GOT3 (cell line): ENCODE results near the gene MRFAP1L1.
"Not testable (repeated sequence)": the region's sequence is repeated elsewhere in the genome, so short reads cannot be mapped to it uniquely, and the experiment has no call there.

Experiments used
- DNase-seq: peaks from one replicate; lab custom pipeline; 2025; ENCODE audit warnings: mixed read lengths; lab: John Stamatoyannopoulos, UW

Gene MRFAP1L1

DNA sequence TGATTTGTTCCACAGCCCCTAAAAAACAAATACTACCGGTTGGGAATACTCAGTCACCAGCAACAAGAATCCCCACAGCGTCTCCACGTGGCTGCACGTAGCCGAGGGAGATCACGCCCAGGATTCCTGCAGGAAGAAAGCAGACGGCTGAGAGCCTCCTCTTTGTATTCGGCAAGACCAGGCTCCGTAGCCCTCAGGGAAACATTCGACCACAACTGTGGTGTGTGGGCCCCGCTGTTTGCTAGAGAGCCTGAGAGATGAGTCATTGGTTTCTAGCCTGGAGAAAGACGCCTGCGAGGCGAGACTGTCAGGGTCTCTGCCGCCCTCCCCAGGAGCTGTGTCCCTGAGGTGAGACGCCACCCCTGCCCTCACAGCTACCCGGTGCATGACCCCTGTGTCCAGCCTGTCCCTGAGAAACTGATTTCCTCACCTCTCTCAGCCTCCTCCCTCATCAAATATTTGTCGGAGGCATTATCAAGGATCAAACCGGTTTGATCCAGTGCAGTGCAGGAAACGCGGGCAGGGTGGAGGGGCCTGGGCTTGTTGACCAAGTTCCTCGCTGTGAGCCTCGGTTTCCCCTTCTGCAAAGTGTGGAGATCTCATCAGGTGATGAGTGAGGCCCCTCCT, 20.7 kb downstream of the MRFAP1L1 start:
- peak; percentile 61 for DNase-seq

DNA sequence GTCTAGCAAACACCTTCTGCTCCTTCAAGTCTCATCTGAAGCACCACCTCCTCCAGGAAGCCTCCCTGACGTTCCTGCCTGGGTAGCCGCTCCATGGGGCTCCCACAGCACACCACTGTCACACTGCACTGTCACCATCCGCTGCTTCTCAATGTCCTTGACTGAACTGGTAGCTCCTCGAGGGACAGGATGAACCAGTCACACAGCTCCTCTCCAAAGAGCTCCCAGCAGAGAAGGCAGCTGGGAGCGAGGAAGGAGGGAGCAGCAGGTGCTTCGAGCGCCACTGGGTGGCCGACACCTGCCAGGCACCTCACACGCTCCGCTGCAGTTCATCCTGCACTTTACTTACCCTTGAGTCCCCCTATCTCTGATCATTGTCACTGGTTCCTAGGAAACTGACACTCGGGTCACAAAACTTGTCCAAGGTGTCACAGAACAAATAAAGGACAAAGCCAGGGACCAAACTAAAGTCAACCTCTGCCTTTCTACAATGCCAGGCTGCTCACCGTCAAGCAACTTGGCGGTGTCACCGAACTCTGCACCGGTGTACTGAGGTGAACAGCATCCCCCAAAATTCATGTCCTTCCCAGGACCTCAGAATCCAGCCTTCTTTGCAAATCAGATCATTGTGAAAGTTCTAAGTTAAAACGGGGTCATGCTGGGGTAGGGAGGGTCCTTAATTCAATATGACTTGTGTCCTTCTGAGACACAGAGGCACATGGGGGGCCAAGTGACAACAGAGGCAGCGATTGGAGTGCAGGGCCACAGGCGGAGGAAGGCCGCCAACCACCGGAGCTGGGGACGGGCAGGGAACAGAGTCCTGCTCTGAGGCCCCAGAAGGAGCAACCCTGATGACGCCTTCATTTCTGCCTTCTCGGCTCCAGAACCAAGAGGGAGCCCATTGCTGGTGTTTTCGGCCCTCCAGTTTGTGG, 21.5 kb downstream of the MRFAP1L1 start:
- no peak for DNase-seq

DNA sequence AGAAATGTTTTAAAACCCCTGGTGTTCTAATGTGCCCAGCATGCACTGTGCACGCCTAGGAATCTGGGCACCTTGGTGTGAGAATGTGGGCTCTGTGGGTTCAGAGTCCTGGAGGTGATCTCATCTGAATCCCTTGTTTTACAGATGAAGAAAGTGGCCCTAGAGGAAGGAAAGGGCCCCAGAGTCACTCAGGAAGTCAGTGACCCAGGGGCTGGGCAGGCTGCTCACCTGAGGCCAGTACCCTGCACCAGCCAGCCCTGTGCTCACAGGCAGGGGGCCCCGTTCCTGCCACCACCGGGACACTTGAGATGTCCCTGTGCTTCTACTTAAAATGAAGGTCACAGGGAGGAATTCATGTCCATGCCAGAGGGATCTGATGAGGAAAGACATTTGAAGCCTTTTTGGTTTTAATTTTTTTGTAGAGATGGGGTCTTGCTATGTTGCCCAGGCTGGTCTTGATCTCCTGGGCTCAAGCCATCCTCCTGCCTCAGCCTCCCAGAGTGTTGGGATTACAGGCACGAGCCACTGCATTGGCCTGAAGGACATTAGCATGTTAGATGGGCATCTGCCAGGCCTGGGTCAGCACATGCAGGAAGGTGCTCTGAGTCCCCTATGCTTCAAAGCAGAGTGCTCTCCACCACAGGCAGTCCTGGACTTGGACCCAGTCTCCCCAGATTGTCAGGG, 23.4 kb downstream of the MRFAP1L1 start:
- no peak for DNase-seq

- DNase-seq = no peak
These were observed 25.0 kb downstream of the MRFAP1L1 start for GRCh38 chr4:6684656-6685055.

- no peak for DNase-seq
These were observed 26.6 kb downstream of the MRFAP1L1 start for GRCh38 chr4:6682862-6683590.

- no peak for DNase-seq
These were observed 28.5 kb downstream of the MRFAP1L1 start for GRCh38 chr4:6681191-6681590.

DNA sequence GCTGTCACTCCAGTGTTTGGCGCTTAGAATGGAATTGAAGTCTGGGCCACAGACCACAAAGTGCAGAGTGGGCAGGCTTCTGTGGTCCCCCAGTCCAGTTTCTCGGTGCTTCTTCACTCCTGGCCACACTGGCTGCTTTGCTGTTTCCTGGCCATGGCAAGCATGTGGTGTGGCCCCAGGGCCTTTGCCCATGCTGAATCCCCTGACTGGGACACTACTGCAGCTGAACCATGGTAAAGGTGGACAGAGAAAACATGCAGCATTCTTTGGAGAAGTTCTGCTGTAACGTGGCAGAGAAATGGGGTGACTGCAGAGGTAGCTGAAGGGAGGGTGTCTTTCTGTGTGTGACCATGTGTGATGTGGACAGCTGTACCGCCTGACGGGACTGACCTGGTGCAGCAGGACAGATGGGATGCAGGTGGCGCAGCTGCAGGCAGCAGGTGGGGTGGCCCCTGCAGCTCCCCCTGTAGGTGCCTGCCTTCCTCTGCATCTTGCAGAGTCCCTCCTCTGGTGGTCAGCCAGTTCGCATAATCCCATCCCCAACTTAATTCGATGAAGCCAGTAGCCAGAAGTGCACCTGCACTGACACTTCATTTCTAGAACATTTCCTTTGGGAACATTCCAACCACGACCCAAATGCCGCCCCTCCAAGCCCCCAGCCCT, 29.2 kb downstream of the MRFAP1L1 start:
- no peak for DNase-seq

DNA sequence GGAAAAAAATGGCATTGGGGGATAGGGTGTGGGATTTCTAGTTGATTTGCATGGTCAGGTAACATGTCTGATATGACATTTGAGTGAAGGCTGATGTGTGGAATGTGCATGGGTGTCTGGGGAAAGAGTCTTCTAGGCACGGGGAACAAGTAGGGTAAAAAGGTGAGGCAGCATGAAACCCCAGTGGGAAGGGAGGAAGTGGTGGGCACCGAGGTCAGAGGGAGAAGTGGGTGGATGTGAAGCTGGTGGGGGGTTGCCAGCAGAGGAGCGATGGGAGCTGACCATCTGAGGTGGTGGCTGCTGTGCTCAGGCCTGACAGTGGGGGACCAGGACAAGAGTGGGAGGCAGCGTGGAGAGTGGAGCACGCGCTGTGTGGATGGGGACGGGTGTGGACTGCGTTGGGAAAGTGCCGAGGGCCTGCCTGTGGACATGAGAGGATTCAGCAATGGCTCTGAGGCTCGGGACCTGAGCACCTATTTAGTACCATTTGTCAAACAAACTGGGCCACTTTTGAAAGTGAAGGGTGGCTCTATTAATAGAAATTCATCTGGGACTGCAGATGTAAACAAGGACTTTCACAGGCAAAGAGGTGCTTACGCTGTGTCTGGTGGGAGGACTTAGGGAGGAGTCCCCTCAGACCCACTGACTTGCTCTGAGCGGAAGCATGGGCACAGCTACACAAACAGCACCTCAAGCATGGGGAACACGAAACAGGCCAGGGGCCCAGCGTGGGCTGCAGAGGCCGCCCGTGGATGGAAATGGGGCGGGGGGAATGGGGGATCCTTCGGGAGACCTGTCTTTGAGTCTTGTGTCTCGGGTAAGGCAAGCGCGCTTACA, 32.7 kb downstream of the MRFAP1L1 start:
- DNase-seq = no peak

DNA sequence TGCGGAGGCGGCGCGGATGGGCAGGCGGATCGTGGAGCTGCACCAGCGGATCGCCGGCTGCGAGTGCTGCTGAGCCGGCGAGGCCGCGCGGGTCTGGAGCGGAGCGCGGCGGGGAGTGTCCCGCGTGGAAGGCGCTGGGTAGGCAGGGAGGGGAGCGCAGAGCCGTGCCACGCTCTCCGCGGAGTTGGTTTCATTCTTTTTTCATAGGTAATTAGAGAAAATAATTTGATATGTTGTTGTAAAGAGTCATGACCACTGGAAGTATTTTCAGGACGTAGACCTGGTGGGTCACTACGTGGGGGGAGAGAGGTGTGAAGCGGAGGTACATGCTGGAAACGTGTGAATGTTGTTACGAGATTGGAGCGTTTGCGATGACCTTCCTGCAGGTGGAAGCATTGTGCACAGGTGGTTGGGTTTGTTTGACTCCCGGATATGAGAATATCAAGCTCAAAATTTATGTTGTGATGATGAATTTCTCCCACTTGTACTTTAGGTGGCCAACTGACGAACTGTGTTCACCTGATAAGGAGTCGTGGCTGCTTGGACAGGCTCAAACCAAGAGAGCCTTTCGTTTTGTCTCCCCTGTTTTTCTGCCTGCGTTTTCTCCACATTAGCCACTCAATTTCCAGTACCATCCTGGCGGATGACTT, 35.0 kb downstream of the MRFAP1L1 start:
- no peak for DNase-seq

DNA sequence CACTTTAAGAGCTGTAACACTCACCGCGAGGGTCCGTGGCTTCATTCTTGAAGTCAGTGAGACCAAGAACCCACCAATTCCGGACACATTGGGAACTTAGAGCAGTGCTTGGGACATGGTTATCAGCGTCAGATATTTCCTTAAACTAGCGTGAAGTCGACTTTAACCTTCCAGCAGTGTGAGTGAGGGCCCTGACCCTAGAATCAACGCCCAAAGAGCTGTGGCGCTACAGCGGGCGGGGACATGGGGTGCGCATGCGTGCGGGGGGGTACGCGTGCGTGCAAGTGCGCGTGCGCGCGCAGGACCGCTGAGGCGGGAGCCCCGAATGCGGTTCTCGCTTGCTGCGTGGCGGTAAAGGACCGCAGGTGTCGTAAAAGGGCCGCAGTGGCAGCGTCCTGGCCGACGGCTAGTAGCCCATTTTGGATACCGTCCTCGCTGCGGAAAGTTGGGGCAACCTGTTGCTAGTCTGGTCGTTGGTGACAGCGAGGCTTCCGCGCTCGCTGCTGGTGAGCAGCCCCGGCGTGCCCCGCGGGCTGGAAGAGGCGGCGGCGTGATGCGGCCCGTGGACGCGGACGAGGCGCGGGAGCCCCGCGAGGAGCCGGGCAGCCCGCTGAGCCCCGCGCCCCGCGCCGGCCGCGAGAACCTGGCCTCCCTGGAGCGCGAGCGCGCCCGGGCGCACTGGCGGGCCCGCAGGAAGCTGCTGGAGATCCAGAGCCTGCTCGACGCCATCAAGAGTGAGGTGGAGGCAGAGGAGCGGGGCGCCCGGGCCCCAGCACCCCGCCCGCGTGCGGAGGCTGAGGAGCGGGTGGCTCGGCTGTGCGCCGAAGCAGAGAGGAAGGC, 35.8 kb downstream of the MRFAP1L1 start:
- peak; percentile 73 for DNase-seq

DNA sequence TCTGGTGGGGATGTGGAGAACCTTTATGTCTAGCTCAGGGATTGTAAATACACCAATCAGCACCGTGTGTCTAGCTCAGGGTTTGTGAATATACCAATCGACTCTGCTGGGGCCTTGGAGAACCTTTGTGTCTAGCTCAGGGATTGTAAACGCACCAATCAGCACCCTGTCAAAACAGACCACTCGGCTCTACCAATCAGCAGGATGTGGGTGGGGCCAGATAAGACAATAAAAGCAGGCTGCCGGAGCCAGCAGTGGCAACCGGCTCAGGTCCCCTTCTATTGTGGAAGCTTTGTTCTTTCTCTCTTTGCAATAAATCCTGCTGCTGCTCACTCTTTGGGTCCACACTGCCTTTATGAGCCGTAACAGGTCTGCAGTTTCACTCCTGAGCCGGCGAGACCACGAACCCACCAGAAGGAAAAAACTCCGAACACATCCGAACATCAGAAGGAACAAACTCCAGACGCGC, 36.4 kb downstream of the MRFAP1L1 start:
- not testable (repeated sequence) for DNase-seq

DNA sequence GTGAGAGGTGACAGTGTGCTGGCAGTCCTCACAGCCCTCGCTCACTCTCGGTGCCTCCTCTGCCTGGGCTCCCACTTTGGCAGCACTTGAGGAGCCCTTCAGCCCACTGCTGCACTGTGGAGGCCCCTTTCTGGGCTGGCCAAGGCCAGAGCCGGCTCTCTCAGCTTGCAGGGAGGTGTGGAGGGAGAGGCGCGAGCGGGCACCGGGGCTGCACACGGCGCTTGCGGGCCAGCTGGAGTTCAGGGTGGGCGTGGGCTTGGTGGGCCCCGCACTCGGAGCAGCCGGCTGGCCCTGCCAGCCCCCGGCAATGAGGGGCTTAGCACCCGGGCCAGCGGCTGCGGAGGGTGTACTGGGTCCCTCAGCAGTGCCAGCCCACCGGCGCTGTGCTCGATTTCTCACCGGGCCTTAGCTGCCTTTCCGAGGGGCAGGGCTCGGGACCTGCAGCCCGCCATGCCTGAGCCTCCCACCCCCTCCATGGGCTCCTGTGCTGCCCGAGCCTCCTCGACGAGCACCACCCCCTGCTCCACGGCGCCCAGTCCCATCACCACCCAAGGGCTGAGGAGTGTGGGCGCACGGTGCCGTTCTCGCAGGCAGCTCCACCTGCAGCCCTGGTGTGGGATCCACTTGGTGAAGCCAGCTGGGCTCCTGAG, 37.0 kb downstream of the MRFAP1L1 start:
- DNase-seq = not testable (repeated sequence)

GRCh38 chr4:6672131-6672530, 37.5 kb downstream of the MRFAP1L1 start:
- DNase-seq = no peak

GRCh38 chr4:6671648-6672047, 38.0 kb downstream of the MRFAP1L1 start:
- no peak for DNase-seq

DNA sequence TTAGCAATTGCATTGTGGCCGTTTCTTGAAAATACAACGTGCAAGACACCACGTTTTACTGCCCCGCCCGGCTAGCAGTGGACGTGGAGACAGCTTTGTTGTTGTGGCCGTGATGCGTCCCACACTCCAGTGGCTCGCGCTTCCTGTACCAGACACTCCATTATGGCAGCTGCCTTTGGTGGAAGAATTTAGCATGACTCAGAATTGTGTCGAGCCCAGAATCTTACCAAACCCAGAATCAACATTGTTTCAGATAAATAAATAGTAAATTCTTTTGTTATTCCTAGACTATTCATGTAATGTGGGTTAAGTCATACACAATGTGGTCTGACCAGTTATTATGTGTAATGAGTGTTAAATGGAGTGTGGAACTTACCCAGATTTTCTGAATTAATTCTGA, 41.3 kb downstream of the MRFAP1L1 start:
- no peak for DNase-seq

DNA sequence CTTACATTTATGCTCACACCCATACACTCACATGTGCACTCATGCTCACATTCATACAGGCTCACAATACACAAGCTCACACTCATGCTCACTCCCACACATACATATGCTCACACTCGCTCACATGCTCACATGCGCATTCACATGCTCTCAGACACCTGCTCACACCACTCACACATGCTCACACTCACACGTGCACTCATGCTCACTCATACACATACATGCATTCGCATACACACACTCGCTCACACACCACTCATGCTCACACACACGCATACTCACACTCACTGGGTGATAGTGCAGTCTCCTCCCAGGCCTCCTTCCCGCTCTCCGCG, 44.4 kb downstream of the MRFAP1L1 start:
- DNase-seq = no peak

- DNase-seq = no peak
These were observed 45.9 kb downstream of the MRFAP1L1 start for GRCh38 chr4:6663596-6664393.

DNA sequence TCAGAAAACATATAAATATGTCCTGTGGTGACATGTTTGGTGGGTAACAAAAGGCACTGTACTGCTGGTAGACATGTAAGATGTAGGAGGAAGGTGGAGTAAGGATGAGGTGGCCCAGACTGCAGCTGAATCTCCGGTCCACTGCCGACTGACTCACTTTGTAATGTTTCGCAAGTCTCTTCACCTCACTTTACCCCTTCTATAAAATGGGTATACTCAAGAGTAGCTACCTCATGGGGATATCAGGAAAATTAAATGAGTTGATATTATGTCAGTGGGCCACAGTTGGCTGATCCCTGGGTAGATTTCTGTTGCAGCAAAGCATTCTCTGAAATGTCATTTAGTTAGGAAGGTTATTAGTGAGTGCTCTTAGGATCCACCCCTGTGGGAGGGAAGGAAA, 47.1 kb downstream of the MRFAP1L1 start:
- no peak for DNase-seq
